H1 (cell line): ENCODE results near the gene NUP58. TPM values are rescaled to one million over a fixed set of nuclear protein-coding genes. Genes with fewer than 3 reads are reported as not detected.
A peak's percentile ranks its signal among the peaks of the same experiment; 100 is the strongest.

Experiments
- CTCF ChIA-PET: fragments of 300-600 bp; sonication (Branson Sonifier 250); formaldehyde crosslinking; loops from one replicate; lab custom pipeline; 2021; ENCODE audit not compliant: partially characterized antibody; lab: Charles Lee
- POLR2A ChIA-PET: fragments of 300-600 bp; sonication (Branson Sonifier 250); formaldehyde crosslinking; loops from one replicate; lab custom pipeline; 2021; ENCODE audit warnings: inconsistent platforms; ENCODE audit not compliant: partially characterized antibody; lab: Charles Lee
- DNase-seq, 2 experiments: peaks; one replicate each; pipeline versions ENCODE4 v3.0.0 to v3.0.0-alpha.2; 2010 to 2022; ENCODE audit warnings: low spot score in 2 of 2, low read depth in 1 of 2, mixed read lengths in 1 of 2
- FAIRE-seq: peaks from 2 replicates; lab custom pipeline; 2011; peaks lifted over from hg19 to GRCh38; lab: Jason Lieb, UNC
- H2AFZ ChIP-seq: 2 replicates; pipeline ENCODE4 v1.8.1; 2012; ENCODE audit warnings: low read length, inconsistent platforms
- H2AK5ac ChIP-seq: 2 replicates; pipeline ENCODE4 v1.6.1; 2013; ENCODE audit warnings: low read depth, low read length
- H2BK120ac ChIP-seq: replicated peaks from 2 replicates; pipeline ENCODE3; 2013; ENCODE audit warnings: low read depth, low read length, inconsistent platforms
- H2BK12ac ChIP-seq: 2 replicates; pipeline ENCODE4 v1.6.1; 2013; ENCODE audit warnings: low read depth, low read length
- H2BK15ac ChIP-seq: 2 replicates; pipeline ENCODE4 v1.6.1; 2013; ENCODE audit warnings: low read length
- H2BK20ac ChIP-seq: 2 replicates; pipeline ENCODE4 v1.6.1; 2013; ENCODE audit warnings: low read length
- H2BK5ac ChIP-seq: 2 replicates; pipeline ENCODE4 v1.6.1; 2013; ENCODE audit warnings: low read depth, low read length
- H3K14ac ChIP-seq: 2 replicates; pipeline ENCODE4 v1.6.1; 2013; ENCODE audit warnings: inconsistent platforms; ENCODE audit not compliant: insufficient read length
- H3K18ac ChIP-seq: 2 replicates; pipeline ENCODE4 v1.6.1; 2013; ENCODE audit warnings: low read length; ENCODE audit errors: extremely low read depth
- H3K23ac ChIP-seq: 2 replicates; pipeline ENCODE4 v1.6.1; 2013; ENCODE audit warnings: inconsistent platforms; ENCODE audit not compliant: insufficient read length
- H3K23me2 ChIP-seq: 2 replicates; pipeline ENCODE4 v1.6.1; 2013; ENCODE audit warnings: low read depth, low read length
- H3K27ac ChIP-seq: 2 replicates; pipeline ENCODE4 v1.6.1; 2011; ENCODE audit warnings: low read depth, low read length, inconsistent platforms
- H3K27me3 ChIP-seq, 4 experiments: replicated peaks in 1 of 4; 1 replicate in 1 of 4; 2 replicates in 3 of 4; pipeline versions ENCODE4 v1.6.1 to v1.8.1; 2011 to 2013; ENCODE audit warnings: low read length in 3 of 4, mild to moderate bottlenecking in 3 of 4, inconsistent platforms in 2 of 4, mixed read lengths in 2 of 4, moderate library complexity in 1 of 4; ENCODE audit not compliant: control insufficient read depth in 3 of 4, insufficient read depth in 3 of 4; ENCODE audit errors: extremely low read depth in 1 of 4
- H3K36me3 ChIP-seq, 4 experiments: 2 replicates each; pipeline versions ENCODE4 v1.6.1 to v1.8.1; 2011 to 2013; ENCODE audit warnings: mild to moderate bottlenecking in 4 of 4, low read length in 3 of 4, moderate library complexity in 2 of 4, control low read depth in 1 of 4, inconsistent platforms in 1 of 4; ENCODE audit not compliant: insufficient read depth in 4 of 4, control insufficient read depth in 2 of 4
- H3K4ac ChIP-seq: replicated peaks from 2 replicates; pipeline ENCODE3; 2013; ENCODE audit warnings: low read length, low read depth, mixed read lengths, inconsistent platforms; ENCODE audit not compliant: insufficient read length
- H3K4me1 ChIP-seq, 4 experiments: replicated peaks in 1 of 4; 1 replicate in 1 of 4; 2 replicates in 3 of 4; pipeline versions ENCODE4 v1.6.1 to v1.8.1; 2011 to 2013; ENCODE audit warnings: low read length in 3 of 4, inconsistent platforms in 2 of 4, mixed read lengths in 1 of 4; ENCODE audit not compliant: insufficient read depth in 4 of 4, control insufficient read depth in 3 of 4
- H3K4me2 ChIP-seq, 2 experiments: 2 replicates each; pipeline versions ENCODE4 v1.6.1 to v1.8.1; 2011 to 2013; ENCODE audit warnings: low read depth in 2 of 2, low read length in 2 of 2, control low read depth in 1 of 2, inconsistent platforms in 1 of 2, mild to moderate bottlenecking in 1 of 2; ENCODE audit not compliant: insufficient read depth in 1 of 2
- H3K4me3 ChIP-seq, 4 experiments: fragments of 200-600, 300-600 bp in 1 of 4; sonication (generic), shearing (Covaris generic), sonication (Bioruptor Twin) in 1 of 4; 2 replicates each; pipeline versions ENCODE4 v1.5.1 to v1.8.1; 2011 to 2016; ENCODE audit warnings: low read length in 4 of 4, low read depth in 3 of 4, control low read depth in 2 of 4, inconsistent platforms in 2 of 4, mild to moderate bottlenecking in 2 of 4, mixed read lengths in 1 of 4, moderate library complexity in 1 of 4; ENCODE audit not compliant: insufficient read depth in 2 of 4; ENCODE audit errors: extremely low read depth in 1 of 4
- H3K56ac ChIP-seq: replicated peaks from 2 replicates; pipeline ENCODE3; 2013; ENCODE audit warnings: low read depth, mild to moderate bottlenecking, mixed read lengths, low read length, inconsistent platforms; ENCODE audit not compliant: insufficient read length
- H3K79me1 ChIP-seq: 2 replicates; pipeline ENCODE4 v1.6.1; 2013; ENCODE audit warnings: low read depth, low read length, control low read depth
- H3K79me2 ChIP-seq, 2 experiments: 2 replicates each; pipeline versions ENCODE4 v1.6.1 to v1.8.1; 2012 to 2013; ENCODE audit warnings: low read length in 2 of 2, mild to moderate bottlenecking in 2 of 2, inconsistent platforms in 1 of 2; ENCODE audit not compliant: insufficient read depth in 2 of 2, control insufficient read depth in 1 of 2
- H3K9ac ChIP-seq, 4 experiments: replicated peaks in 1 of 4; 1 replicate in 1 of 4; 2 replicates in 3 of 4; pipeline versions ENCODE4 v1.6.1 to v1.8.1; 2011 to 2013; ENCODE audit warnings: low read depth in 3 of 4, low read length in 3 of 4, control low read depth in 2 of 4, mild to moderate bottlenecking in 2 of 4, moderate library complexity in 2 of 4, inconsistent platforms in 1 of 4; ENCODE audit errors: extremely low read depth in 1 of 4
- H3K9me3 ChIP-seq, 2 experiments: 2 replicates each; pipeline versions ENCODE4 v1.6.1 to v1.8.1; 2012 to 2013; ENCODE audit warnings: mild to moderate bottlenecking in 2 of 2, moderate library complexity in 2 of 2, control low read depth in 1 of 2, inconsistent platforms in 1 of 2, low read depth in 1 of 2, low read length in 1 of 2, mixed read lengths in 1 of 2; ENCODE audit not compliant: insufficient read depth in 2 of 2
- H4K20me1 ChIP-seq, 2 experiments: replicated peaks in 1 of 2; 2 replicates each; pipeline versions ENCODE3 to v1.8.1; 2011 to 2013; ENCODE audit warnings: inconsistent platforms in 2 of 2, low read length in 2 of 2, mild to moderate bottlenecking in 1 of 2; ENCODE audit not compliant: insufficient read depth in 2 of 2, control insufficient read depth in 1 of 2
- H4K5ac ChIP-seq: 2 replicates; pipeline ENCODE4 v1.6.1; 2013; ENCODE audit warnings: low read length, low read depth, mixed read lengths, inconsistent platforms; ENCODE audit not compliant: insufficient read length
- H4K8ac ChIP-seq: 2 replicates; pipeline ENCODE4 v1.8.0; 2013; ENCODE audit warnings: mild to moderate bottlenecking, moderate library complexity, low read length, inconsistent platforms; ENCODE audit not compliant: insufficient read depth; ENCODE audit errors: extremely low read depth
- H4K91ac ChIP-seq: replicated peaks from 2 replicates; pipeline ENCODE3; 2013; ENCODE audit warnings: low read length, mixed read lengths, inconsistent platforms; ENCODE audit not compliant: insufficient read length
- SRF ChIP-seq: IDR thresholded peaks from 2 replicates; pipeline ENCODE4 v1.6.1; 2011; ENCODE audit warnings: mild to moderate bottlenecking, low read depth, low read length, moderate library complexity
- YY1 ChIP-seq: IDR thresholded peaks from 2 replicates; pipeline ENCODE4 v1.6.1; 2011; ENCODE audit warnings: low read depth, mild to moderate bottlenecking, low read length
- WGBS, 2 experiments: shearing (Covaris generic) in 1 of 2; methylation state at CpG; one replicate each; pipeline versions ENCODE4 v1.1.6 to v1.1.7; 2013 to 2015; ENCODE audit warnings: low lambda C conversion rate in 2 of 2, mixed read lengths in 2 of 2, inconsistent platforms in 1 of 2, low coverage in 1 of 2, missing lambda C conversion rate in 1 of 2; ENCODE audit not compliant: insufficient replicate concordance in 2 of 2, insufficient coverage in 1 of 2, insufficient read length in 1 of 2; ENCODE audit errors: extremely low coverage in 1 of 2, missing lambda C conversion rate in 1 of 2; 5-methylcytosine and 5-hydroxymethylcytosine counted together
- polyA plus RNA-seq, 7 experiments: library from polyadenylated mRNA; depleted of rRNA in 3 of 7; stranded (reverse) in 5 of 7; unstranded in 2 of 7; fragments of >200 nt in 5 of 7; fragments of 200-250 nt in 2 of 7; gene quantifications; 1 replicate in 5 of 7; 2 replicates in 1 of 7; 4 replicates in 1 of 7; pipeline versions ENCODE4 v1.2.1 to v1.2.3, GENCODE V29; 2011 to 2013; ENCODE audit warnings: missing spikeins in 2 of 7, mixed read lengths in 2 of 7
- total RNA-seq: library from RNA; stranded (reverse); fragmentation: NEBNext Ultra II Directional; extraction: Animal tissue kit (Norgen Biotek cat#: 25700); gene quantifications from 2 replicates; pipeline ENCODE4 v1.2.1, GENCODE V29; 2021

Gene NUP58
- total and polyA plus RNA-seq, 2 of the 8 experiments (the other 6 are each of a cell fraction or from before 2014, with no cell fraction given), result 35.0 to 53.8 TPM

DNA sequence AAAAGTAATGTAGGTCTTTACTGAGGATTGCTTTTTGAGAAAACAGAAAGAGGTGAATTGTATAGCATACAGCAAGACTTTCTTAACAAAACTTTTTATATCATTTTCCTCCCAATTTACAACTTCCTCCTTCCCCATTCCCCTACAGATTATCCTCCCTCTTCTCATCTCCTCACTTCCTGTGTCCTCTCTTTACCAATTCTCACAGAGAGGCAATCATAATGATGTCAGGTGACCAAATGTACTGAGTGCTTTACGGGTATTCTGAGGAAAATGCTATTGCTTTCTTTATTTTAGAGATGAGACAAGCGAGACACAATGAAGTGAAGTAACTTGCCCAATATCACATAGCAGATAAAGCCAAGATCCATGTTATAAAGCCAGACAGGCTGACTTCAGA, 12.5 kb upstream of the NUP58 start:
- peaks cover 5% of the 10 kb centered on the region; the same call in 1 of the 2 replicates for H3K23me2 ChIP-seq
- H3K79me2 ChIP-seq, result no peaks in the 10 kb centered on the region
- DNase-seq (no peak), FAIRE-seq (no peak)
- no peaks in the 10 kb centered on the region for H3K9me3 ChIP-seq
- H3K18ac ChIP-seq, result no peak overlapping the region
- H3K36me3 ChIP-seq, result no peaks in the 10 kb centered on the region
- H3K4me3 ChIP-seq, result no peak overlapping the region
- no peak overlapping the region for H3K23ac ChIP-seq
- H2BK12ac ChIP-seq, result no peak overlapping the region
- CTCF ChIA-PET, result interaction anchor here (1.3 kb wide), 1 partner anchor 55 kb away, joined by 4 read pairs; no protein-coding TSS in a partner anchor
- WGBS, 2 experiments, result 91% methylated on average over 2 of the region's 2 CpGs; no CpG with 5 or more reads in 1 of the 2 experiments
- H3K4me2 ChIP-seq, result no peak overlapping the region
- H4K5ac ChIP-seq, result no peak overlapping the region
- H3K4ac ChIP-seq, result no peak overlapping the region
- no peak overlapping the region for H2AK5ac ChIP-seq
- H3K14ac ChIP-seq, result no peak overlapping the region
- no peak overlapping the region for H3K27ac ChIP-seq
- H3K9ac ChIP-seq, result no peak overlapping the region
- no peak overlapping the region for H4K91ac ChIP-seq
- H2BK120ac ChIP-seq, result no peak overlapping the region
- H3K79me1 ChIP-seq, result no peaks in the 10 kb centered on the region
- H2BK5ac ChIP-seq, result no peak overlapping the region
- H3K4me1 ChIP-seq, result no peaks in the 10 kb centered on the region
- no peak overlapping the region for H4K8ac ChIP-seq
- H2BK20ac ChIP-seq, result no peak overlapping the region
- H2BK15ac ChIP-seq, result no peak overlapping the region
- H3K27me3 ChIP-seq, result peaks cover 0 to 3% (median 0%) of the 10 kb centered on the region in 4 experiments; a peak in 1 of 7 replicates
- peak overlapping the region; percentile 75; the same call in 1 of the 2 replicates for H2AFZ ChIP-seq
- no peaks in the 10 kb centered on the region for H4K20me1 ChIP-seq
- H3K56ac ChIP-seq, result no peak overlapping the region
- POLR2A ChIA-PET, result no interaction called here
- TF ChIP-seq SRF (no peak), YY1 (no peak)
